Smooth muscle cell of the brain vasculature (primary cell): Measurements from ENCODE around the gene SMC4.
A peak's percentile ranks its signal among the peaks of the same experiment; 100 is the strongest.
"Not testable (repeated sequence)": the region's sequence is repeated elsewhere in the genome, so short reads cannot be mapped to it uniquely, and the experiment has no call there.

Experiments used
- DNase-seq: peaks from one replicate; pipeline ENCODE4 v3.0.0-alpha.2; 2012; ENCODE audit warnings: low read depth, low spot score

The SMC4 gene

GRCh38 chr3:160399125-160400029 is at the start of gene SMC4, which contains the start of gene IFT80:
TSS of gene SMC4 (plus strand) at chr3:160399650. CDS start at chr3:160400827, 1,177 bp downstream.
TSS of gene IFT80 (minus strand) at chr3:160399225. CDS start at chr3:160384600, 14,625 bp downstream.
- peak; percentile 92 for DNase-seq

DNA sequence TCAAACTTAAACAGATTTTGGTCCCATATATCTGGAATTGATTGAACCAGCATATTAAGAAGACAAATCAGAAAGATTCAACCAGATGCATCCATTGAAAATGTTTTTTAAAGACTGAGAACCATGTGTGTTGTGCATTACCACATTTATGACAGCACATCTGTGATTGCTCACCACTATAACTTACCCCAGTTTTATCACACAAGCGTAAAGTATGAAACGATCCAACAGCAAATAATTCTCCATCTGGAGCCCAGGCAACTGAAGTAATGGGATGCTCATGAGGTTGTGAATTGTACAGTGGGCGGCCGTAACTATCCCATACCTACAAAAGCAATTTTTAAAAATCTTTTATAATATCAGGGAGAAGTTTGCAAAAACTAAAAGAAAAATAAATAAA is 43.6 kb upstream of the SMC4 start:
- no peak for DNase-seq

DNA sequence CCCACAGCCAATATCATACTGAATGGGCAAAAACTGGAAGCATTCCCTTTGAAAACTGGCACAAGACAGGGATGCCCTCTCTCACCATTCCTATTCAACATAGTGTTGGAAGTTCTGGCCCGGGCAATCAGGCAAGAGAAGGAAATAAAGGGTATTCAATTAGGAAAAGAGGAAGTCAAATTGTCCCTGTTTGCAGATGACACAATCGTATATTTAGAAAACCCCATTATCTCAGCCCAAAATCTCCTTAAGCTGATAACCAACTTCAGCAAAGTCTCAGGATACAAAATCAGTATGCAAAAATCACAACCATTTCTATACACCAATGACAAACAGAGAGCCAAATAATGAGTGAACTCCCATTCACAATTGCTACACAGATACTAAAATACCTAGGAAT is 36.6 kb upstream of the SMC4 start:
- DNase-seq: not testable (repeated sequence)

GRCh38 chr3:160365869-160366522 is 33.5 kb upstream of the SMC4 start:
- no peak for DNase-seq

DNA sequence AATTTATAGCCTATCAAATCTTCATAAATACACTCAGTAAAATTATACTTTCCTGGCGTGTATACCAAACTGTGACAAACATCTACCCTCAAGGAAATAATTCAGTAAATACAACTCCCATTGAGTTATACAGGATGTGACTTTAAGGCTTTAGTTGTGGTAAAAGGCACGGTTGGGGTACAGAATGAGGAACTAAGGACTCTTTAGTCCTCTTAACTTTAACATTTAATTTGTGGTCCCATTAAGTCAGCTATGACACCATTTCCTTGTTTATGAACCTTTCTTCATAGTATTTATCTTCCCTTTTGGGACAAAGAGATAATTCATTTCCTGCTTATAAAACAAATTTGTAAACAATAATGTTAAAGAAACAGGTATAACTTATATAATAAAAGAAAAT is 30.6 kb upstream of the SMC4 start:
- no peak for DNase-seq

- no peak for DNase-seq
Observed at GRCh38 chr3:160369784-160370183, 29.7 kb upstream of the SMC4 start.

DNA sequence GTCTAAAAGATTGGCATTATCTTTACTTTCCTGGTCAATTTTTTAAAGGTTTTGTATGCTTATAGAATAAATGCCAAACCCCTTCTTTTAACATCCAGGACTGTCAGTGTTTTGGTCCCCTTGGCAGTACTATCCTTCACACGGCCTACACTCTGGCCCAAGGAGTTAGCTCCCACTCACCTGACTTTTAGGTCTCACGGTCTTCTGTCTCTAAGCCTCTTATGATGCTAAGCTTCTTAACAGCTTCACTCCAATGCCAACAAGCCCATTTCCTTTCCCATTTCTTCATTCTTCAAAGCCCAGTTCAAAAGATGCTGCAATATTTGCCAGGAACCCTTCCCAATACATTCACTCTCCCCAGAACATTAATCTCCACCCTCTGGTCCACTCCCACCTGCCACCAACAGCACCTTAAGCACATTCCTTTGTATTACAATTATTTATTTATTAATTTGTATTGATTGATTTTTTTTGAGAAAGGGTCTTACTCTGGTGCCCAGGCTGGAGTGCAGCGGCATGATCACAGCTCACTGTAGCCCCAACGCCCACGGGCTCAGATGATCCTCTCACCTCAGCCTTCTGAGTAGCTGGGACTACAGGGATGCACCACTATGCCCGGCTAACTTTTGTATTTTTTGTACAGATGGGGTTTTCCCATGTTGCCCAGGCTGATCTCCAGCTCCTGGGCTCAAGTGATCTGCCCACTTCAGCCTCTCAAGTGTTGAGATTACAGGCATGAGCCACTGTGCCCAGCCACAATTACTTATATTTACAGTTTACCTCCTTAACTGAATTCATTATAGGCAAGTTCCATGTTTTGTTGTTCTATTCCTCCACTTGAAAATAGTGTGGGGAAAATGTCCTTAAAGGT is 28.2 kb upstream of the SMC4 start:
- DNase-seq: no peak

GRCh38 chr3:160372780-160373179 is 26.7 kb upstream of the SMC4 start:
- no peak for DNase-seq

- DNase-seq: no peak
Observed at GRCh38 chr3:160373655-160374054, 25.8 kb upstream of the SMC4 start.

GRCh38 chr3:160374472-160374871 is 25.0 kb upstream of the SMC4 start:
- DNase-seq: no peak

GRCh38 chr3:160374925-160375324 is 24.5 kb upstream of the SMC4 start:
- no peak for DNase-seq

- DNase-seq: no peak
Observed at GRCh38 chr3:160376681-160377080, 22.8 kb upstream of the SMC4 start.

GRCh38 chr3:160378331-160379109 is 20.9 kb upstream of the SMC4 start:
- DNase-seq: no peak

DNA sequence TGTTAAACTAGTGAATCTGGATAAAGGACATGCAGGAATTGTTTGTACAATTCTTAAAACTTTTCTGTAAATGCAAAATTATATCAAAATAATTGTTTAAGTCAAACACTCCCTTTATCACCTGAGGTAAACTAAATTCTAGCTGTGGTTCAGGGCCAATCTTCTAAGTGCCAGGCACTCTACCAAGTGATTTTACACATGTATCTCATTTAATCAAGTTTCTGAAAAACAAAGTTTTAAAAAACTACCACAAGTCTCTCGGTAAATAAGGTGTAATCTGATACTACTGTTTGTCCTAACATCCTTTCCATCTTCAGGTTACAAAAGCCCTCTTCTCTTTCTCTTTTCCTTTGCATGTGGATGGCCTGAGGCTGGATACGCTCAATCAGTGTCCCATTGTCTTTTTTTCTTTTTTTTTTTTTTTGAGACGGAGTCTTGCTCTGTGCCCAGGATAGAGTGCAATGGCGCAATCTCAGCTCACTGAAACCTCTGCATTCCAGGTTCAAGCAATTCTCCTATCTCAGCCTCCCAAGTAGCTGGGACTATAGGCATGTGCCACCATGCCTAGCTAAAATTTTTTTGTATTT is 19.7 kb upstream of the SMC4 start:
- DNase-seq: no peak

GRCh38 chr3:160381470-160381869 is 18.0 kb upstream of the SMC4 start:
- DNase-seq: no peak

- DNase-seq: no peak
Observed at GRCh38 chr3:160384639-160385318, 14.7 kb upstream of the SMC4 start.

- no peak for DNase-seq
Observed at GRCh38 chr3:160390565-160391138, 8.8 kb upstream of the SMC4 start.

GRCh38 chr3:160392798-160393197 is 6.7 kb upstream of the SMC4 start:
- no peak for DNase-seq

- no peak for DNase-seq
Observed at GRCh38 chr3:160393346-160394008, 6.0 kb upstream of the SMC4 start.
